Adipocyte (in vitro differentiated cells): Measurements from ENCODE around the gene GAPDH.
"Not testable (repeated sequence)": the region's sequence is repeated elsewhere in the genome, so short reads cannot be mapped to it uniquely, and the experiment has no call there.

Experiments used
- DNase-seq: peaks from one replicate; pipeline ENCODE4 v3.0.0-alpha.2; 2015; ENCODE audit warnings: low read depth
- H3K27me3 ChIP-seq: replicated peaks from 2 replicates; pipeline ENCODE4 v1.7.0; 2013; ENCODE audit warnings: mild to moderate bottlenecking, low read length, moderate library complexity; ENCODE audit not compliant: control insufficient read depth, insufficient read depth
- H3K36me3 ChIP-seq: 2 replicates; pipeline ENCODE4 v1.7.0; 2013; ENCODE audit warnings: low read length, mild to moderate bottlenecking, moderate library complexity; ENCODE audit not compliant: control insufficient read depth, insufficient read depth, severe bottlenecking
- H3K4me1 ChIP-seq: 2 replicates; pipeline ENCODE4 v1.7.0; 2013; ENCODE audit warnings: mild to moderate bottlenecking, low read length, moderate library complexity; ENCODE audit not compliant: control insufficient read depth, insufficient read depth
- H3K4me3 ChIP-seq: 2 replicates; pipeline ENCODE4 v1.7.0; 2013; ENCODE audit warnings: mild to moderate bottlenecking, low read length, moderate library complexity
- H3K9ac ChIP-seq: 2 replicates; pipeline ENCODE4 v1.7.0; 2013; ENCODE audit warnings: mild to moderate bottlenecking, low read length, moderate library complexity
- H3K9me3 ChIP-seq: 2 replicates; pipeline ENCODE4 v1.7.0; 2013; ENCODE audit warnings: mild to moderate bottlenecking, low read length, moderate library complexity; ENCODE audit not compliant: control insufficient read depth

GAPDH gene

GRCh38 chr12:6537580-6538419, 3.5 kb downstream of the GAPDH start:
- peak; percentile 89 for DNase-seq
- not testable (repeated sequence) for H3K27me3 ChIP-seq, H3K9me3 ChIP-seq, H3K4me3 ChIP-seq
- Histone ChIP-seq H3K9ac (peak overlapping the region; percentile 97), H3K36me3 (peaks cover 51% of the 10 kb centered on the region), H3K4me1 (peaks cover 41% of the 10 kb centered on the region)

DNA sequence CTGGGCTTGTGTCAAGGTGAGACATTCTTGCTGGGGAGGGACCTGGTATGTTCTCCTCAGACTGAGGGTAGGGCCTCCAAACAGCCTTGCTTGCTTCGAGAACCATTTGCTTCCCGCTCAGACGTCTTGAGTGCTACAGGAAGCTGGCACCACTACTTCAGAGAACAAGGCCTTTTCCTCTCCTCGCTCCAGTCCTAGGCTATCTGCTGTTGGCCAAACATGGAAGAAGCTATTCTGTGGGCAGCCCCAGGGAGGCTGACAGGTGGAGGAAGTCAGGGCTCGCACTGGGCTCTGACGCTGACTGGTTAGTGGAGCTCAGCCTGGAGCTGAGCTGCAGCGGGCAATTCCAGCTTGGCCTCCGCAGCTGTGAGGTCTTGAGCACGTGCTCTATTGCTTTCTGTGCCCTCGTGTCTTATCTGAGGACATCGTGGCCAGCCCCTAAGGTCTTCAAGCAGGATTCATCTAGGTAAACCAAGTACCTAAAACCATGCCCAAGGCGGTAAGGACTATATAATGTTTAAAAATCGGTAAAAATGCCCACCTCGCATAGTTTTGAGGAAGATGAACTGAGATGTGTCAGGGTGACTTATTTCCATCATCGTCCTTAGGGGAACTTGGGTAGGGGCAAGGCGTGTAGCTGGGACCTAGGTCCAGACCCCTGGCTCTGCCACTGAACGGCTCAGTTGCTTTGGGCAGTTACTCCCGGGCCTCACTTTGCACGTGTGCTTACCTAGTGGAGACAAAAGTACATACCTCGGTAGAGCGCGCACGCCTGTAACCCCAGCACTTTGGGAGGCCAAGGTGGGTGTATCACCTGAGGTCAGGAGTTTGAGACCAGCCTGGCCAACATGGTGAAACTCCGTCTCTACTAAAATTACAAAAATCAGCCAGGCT, 4.3 kb downstream of the GAPDH start:
- DNase-seq, result peak; percentile 33
- H3K9me3 ChIP-seq, result no peaks in the 10 kb centered on the region

GRCh38 chr12:6539314-6539682, 5.0 kb downstream of the GAPDH start:
- peaks cover 33% of the 10 kb centered on the region for H3K4me1 ChIP-seq
- H3K4me3 ChIP-seq, result no peak overlapping the region
- peaks cover 52% of the 10 kb centered on the region for H3K36me3 ChIP-seq
- H3K27me3 ChIP-seq, result no peaks in the 10 kb centered on the region
- peak; percentile 28 for DNase-seq
- H3K9ac ChIP-seq, result no peak overlapping the region
- H3K9me3 ChIP-seq, result no peaks in the 10 kb centered on the region

More for the DNA sequence above, 4.3 kb downstream of the GAPDH start:
- Histone ChIP-seq H3K4me1 (peaks cover 33% of the 10 kb centered on the region), H3K9ac (peak overlapping the region; percentile 97), H3K36me3 (peaks cover 51% of the 10 kb centered on the region), H3K27me3 (no peaks in the 10 kb centered on the region), H3K4me3 (no peak overlapping the region)

DNA sequence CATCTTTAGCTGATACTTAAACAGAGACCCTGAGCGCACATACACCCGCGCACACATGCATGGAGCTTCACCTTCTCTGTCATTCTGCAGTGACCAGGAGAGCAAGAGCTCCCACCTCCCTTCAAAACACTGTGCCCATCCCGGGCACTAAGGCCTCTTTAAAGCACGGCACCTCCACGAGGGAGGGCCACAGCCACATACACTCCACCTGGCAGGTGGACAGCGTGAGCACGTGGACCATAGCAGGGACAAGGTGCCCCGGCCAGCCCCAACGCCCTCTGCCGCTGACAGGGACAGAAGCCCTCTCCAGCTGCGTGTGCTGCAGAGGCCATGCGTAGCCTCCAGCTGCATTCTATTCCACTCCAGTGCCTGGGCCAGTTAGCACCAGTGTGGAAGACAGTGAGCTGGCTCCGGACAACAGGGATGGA, 5.4 kb downstream of the GAPDH start:
- Histone ChIP-seq H3K4me1 (peaks cover 33% of the 10 kb centered on the region), H3K27me3 (no peaks in the 10 kb centered on the region), H3K9me3 (no peaks in the 10 kb centered on the region), H3K36me3 (peaks cover 56% of the 10 kb centered on the region), H3K4me3 (no peak overlapping the region), H3K9ac (peak overlapping the region; percentile 56)
- peak; percentile 20 for DNase-seq

GRCh38 chr12:6540181-6540877, 6.0 kb downstream of the GAPDH start:
- Histone ChIP-seq H3K4me1 (peaks cover 33% of the 10 kb centered on the region), H3K36me3 (peaks cover 55% of the 10 kb centered on the region), H3K4me3 (peak overlapping the region; percentile 36), H3K9ac (peak overlapping the region; percentile 56), H3K27me3 (no peaks in the 10 kb centered on the region), H3K9me3 (no peaks in the 10 kb centered on the region)
- DNase-seq, result peak; percentile 96

DNA sequence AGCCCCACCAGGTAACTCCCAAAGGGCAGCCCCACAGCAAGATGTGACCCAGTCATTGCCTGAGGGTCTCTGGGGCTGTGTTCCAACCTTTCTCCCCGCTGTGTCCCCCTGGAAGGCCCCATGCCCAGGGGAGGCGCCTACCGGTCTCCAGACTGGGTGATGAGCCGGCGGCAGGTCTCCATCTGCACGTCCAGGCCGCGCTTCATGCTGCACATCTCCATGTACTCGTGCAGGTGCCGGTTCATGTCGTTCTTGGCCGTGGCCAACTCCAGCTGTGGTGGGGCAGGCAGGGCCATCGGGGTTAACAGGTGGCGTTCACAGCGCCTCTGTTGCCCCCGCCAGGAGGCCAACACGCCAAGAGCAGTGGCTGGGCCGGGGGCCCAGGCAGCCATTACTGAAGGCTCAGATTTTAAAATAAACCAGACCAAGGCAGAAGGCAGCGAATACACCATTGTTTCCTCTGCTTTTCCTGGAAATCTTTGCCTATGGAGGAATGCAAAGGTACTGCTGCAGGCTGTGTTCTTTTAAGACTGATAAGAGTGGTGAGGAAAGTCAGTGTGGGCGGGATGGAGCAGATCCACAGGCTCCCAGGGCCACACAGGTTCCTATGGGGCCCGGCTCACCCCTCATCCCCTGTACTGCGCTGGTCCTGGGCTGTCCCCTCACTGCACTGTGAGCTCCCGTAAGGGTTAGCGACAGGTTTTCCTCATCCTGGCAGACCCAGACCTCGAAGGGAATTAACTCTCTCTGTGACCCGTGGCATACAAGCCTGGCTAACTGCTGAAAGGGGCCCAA, 7.3 kb downstream of the GAPDH start:
- no peak overlapping the region for H3K4me3 ChIP-seq
- H3K4me1 ChIP-seq, result peaks cover 22% of the 10 kb centered on the region
- H3K9ac ChIP-seq, result peak overlapping the region; percentile 61
- no peaks in the 10 kb centered on the region for H3K9me3 ChIP-seq
- no peaks in the 10 kb centered on the region for H3K27me3 ChIP-seq
- DNase-seq, result no peak
- H3K36me3 ChIP-seq, result peaks cover 54% of the 10 kb centered on the region

DNA sequence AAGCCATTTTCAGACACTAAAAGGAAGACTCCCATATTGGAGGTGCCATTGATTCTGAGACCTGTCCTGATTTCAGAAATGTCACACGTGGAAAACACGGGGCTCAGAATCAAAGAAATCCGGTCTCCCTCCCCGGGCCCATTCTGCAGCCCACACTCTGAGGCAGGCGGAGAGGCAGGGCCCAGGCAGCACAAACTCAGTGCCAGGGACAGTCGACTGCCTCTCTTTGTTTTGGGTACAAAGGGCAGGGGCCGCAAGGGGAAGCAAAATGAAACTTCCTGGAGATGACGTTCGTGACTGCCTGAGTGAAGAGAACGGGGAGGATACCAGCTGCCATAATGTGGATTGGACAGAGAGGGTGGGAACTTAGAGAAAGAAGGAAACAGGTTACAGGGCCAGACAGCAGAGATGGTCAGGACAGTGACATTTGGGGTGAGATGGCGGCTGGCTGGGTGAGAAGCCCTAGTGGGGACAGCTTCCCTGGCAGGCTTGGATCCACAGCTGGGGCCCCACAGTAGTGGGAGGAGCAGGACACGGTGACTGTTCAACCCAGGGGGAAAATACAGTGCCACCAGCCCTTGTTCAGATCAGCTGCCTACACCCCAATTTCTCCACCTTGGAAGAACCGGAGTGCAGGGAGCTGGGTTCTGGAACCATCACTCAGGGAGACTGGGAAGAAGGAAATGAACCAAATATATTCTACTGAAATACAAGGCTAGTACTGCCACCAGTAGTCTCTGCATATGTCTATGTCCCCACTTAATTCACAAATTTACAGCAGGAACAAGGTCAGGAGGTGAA, 8.1 kb downstream of the GAPDH start:
- Histone ChIP-seq H3K9me3 (no peaks in the 10 kb centered on the region), H3K27me3 (no peaks in the 10 kb centered on the region), H3K36me3 (peaks cover 51% of the 10 kb centered on the region), H3K4me1 (peaks cover 15% of the 10 kb centered on the region), H3K9ac (no peak overlapping the region), H3K4me3 (no peak overlapping the region)
- no peak for DNase-seq

- DNase-seq, result no peak
- peaks cover 30% of the 10 kb centered on the region for H3K36me3 ChIP-seq
- H3K4me3 ChIP-seq, result no peak overlapping the region
- peaks cover 35% of the 10 kb centered on the region for H3K4me1 ChIP-seq
- no peaks in the 10 kb centered on the region for H3K9me3 ChIP-seq
- H3K9ac ChIP-seq, result no peak overlapping the region
- H3K27me3 ChIP-seq, result no peaks in the 10 kb centered on the region
Observed at GRCh38 chr12:6546016-6546415, 11.7 kb downstream of the GAPDH start.

DNA sequence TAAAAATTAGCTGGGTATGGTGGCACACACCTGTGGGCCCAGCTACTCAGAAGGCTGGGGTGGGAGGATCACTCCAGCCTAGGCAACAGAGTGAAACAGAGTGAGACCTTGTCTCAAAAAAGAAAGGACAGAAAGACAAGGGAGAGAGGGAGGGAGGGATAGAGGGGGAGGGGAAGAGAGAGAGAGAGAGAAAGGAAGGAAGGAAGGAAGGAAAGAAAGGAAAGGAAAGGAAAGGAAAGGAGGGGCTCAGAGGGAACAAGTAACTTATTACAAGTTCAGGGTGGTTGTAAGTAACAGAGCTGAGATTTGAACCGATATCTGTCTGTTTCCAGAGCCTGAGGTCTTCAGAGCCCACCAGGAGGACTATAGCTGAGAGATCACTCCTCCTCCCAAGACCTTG, 13.2 kb downstream of the GAPDH start:
- Histone ChIP-seq H3K36me3 (peaks cover 22% of the 10 kb centered on the region), H3K9ac (peak overlapping the region; percentile 80), H3K4me1 (peaks cover 49% of the 10 kb centered on the region), H3K9me3 (no peaks in the 10 kb centered on the region), H3K27me3 (no peaks in the 10 kb centered on the region), H3K4me3 (peak overlapping the region; percentile 73)
- DNase-seq, result no peak

DNA sequence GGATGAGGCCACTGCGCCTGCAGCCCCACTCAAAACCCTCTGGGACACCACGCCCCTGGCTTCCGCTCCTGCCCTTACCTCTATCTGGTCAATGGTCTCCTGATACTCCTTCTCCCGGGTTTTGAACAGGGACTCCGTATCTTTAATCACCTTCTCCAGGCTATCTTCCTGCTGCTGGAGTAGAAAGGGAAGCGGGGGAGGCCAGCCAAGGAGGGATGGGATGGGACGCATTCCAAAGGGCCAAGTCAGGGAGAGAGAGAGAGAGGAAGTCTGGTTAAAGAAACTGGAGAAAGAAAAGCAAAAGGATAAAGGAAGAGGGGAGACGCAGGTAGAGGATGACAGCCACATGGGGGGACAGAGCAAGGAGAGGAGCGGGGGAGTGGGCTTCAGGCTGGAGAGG, 13.7 kb downstream of the GAPDH start:
- H3K9me3 ChIP-seq, result no peaks in the 10 kb centered on the region
- peak; percentile 85 for DNase-seq
- H3K4me3 ChIP-seq, result peak overlapping the region; percentile 73
- H3K9ac ChIP-seq, result peak overlapping the region; percentile 80
- H3K4me1 ChIP-seq, result peaks cover 54% of the 10 kb centered on the region
- H3K27me3 ChIP-seq, result no peaks in the 10 kb centered on the region
- peaks cover 22% of the 10 kb centered on the region for H3K36me3 ChIP-seq
